NCI-H510A (cell line): ENCODE results near the gene RDH5.
A peak's percentile ranks its signal among the peaks of the same experiment; 100 is the strongest.

Experiments used
- DNase-seq: peaks from one replicate; lab custom pipeline; 2025; lab: John Stamatoyannopoulos, UW

RDH5 gene

GRCh38 chr12:55720071-55720564 is at the start of gene RDH5:
Gene RDH5 (plus strand): TSS chr12:55720393. CDS start chr12:55721185, 792 bp downstream.
- no peak for DNase-seq

GRCh38 chr12:55671746-55672145 is 48.4 kb upstream of the RDH5 start:
- no peak for DNase-seq

GRCh38 chr12:55673638-55674037 is 46.6 kb upstream of the RDH5 start:
- no peak for DNase-seq

GRCh38 chr12:55675666-55676065 is 44.5 kb upstream of the RDH5 start:
- DNase-seq: no peak

GRCh38 chr12:55676707-55677106 is 43.5 kb upstream of the RDH5 start:
- no peak for DNase-seq

GRCh38 chr12:55679691-55680090 is 40.5 kb upstream of the RDH5 start:
- DNase-seq: no peak

- peak; percentile 37 for DNase-seq
Observed at GRCh38 chr12:55681142-55682077, 38.8 kb upstream of the RDH5 start.

- DNase-seq: no peak
Observed at GRCh38 chr12:55682087-55682796, 38.0 kb upstream of the RDH5 start.

- no peak for DNase-seq
Observed at GRCh38 chr12:55683676-55684075, 36.5 kb upstream of the RDH5 start.

- DNase-seq: no peak
Observed at GRCh38 chr12:55684761-55685370, 35.3 kb upstream of the RDH5 start.

GRCh38 chr12:55685671-55686070 is 34.5 kb upstream of the RDH5 start:
- no peak for DNase-seq

- DNase-seq: no peak
Observed at GRCh38 chr12:55686366-55687010, 33.7 kb upstream of the RDH5 start.

- no peak for DNase-seq
Observed at GRCh38 chr12:55687746-55688145, 32.4 kb upstream of the RDH5 start.

GRCh38 chr12:55688716-55689655 is 31.2 kb upstream of the RDH5 start:
- no peak for DNase-seq

GRCh38 chr12:55692631-55693322 is 27.4 kb upstream of the RDH5 start:
- DNase-seq: no peak

GRCh38 chr12:55693323-55694187 is 26.6 kb upstream of the RDH5 start:
- DNase-seq: no peak

GRCh38 chr12:55694188-55694515 is 26.0 kb upstream of the RDH5 start:
- no peak for DNase-seq

GRCh38 chr12:55694651-55695050 is 25.5 kb upstream of the RDH5 start:
- DNase-seq: no peak

- DNase-seq: no peak
Observed at GRCh38 chr12:55695349-55695748, 24.8 kb upstream of the RDH5 start.
